Left lung (tissue), 10 donors: ENCODE measurements around the gene KCNN2. TPM values are rescaled to one million over a fixed set of nuclear protein-coding genes. Genes with fewer than 3 reads are reported as not detected.

Source experiments
- ATAC-seq: fragments of 200-7000 bp; cut with Tn5 transposase; one replicate; pipeline ENCODE4 v1.9.1; 2020; ENCODE audit warnings: moderate library complexity
- DNase-seq, 4 donors: peaks; one replicate each; pipeline ENCODE4 v3.0.0-alpha.2; 2013 to 2020
- H3K27ac ChIP-seq, 2 donors: fragments of 200-600 bp; sonication (generic) in 1 of 2; one replicate each; pipeline versions ENCODE4 v1.5.0 to v1.8.0; 2020 to 2021
- H3K27me3 ChIP-seq, 2 donors: fragments of 200-600 bp; sonication (generic) in 1 of 2; one replicate each; pipeline versions ENCODE4 v1.5.0 to v1.8.0; 2020 to 2021
- H3K36me3 ChIP-seq, 2 donors: fragments of 200-600 bp; sonication (generic) in 1 of 2; one replicate each; pipeline versions ENCODE4 v1.5.0 to v1.8.0; 2020 to 2021
- H3K4me1 ChIP-seq, 2 donors: fragments of 200-600 bp; one replicate each; pipeline ENCODE4 v1.8.0; 2021
- H3K4me3 ChIP-seq, 2 donors: fragments of 200-600 bp; sonication (generic) in 1 of 2; one replicate each; pipeline versions ENCODE4 v1.5.0 to v1.8.0; 2020 to 2021; ENCODE audit warnings: mild to moderate bottlenecking in 1 of 2
- H3K9me3 ChIP-seq, 2 donors: fragments of 200-600 bp; sonication (generic) in 1 of 2; one replicate each; pipeline versions ENCODE4 v1.5.0 to v1.8.0; 2020 to 2021
- intact Hi-C, 2 donors: fragments of 100-400 bp; cut with DNase I; formaldehyde crosslinking; loops; one replicate each; pipeline versions ENCODE4 v1.11.2 to v1.14.2; 2022
- polyA plus RNA-seq, 6 donors: library from polyadenylated mRNA; unstranded; fragments of 120-200 nt; gene quantifications; one replicate each; pipeline ENCODE4 v1.2.1, GENCODE V29; 2013; ENCODE audit not compliant: insufficient read length in 6 of 6
- total RNA-seq, 2 donors: library from RNA; stranded (reverse); fragmentation: NEBNext Ultra II Directional; extraction: Animal tissue kit (Norgen Biotek cat#: 25700); gene quantifications; one replicate each; pipeline ENCODE4 v1.2.1, GENCODE V29; 2021
- TF ChIP-seq, protein P1 (sequence below), 2 donors: fragments of 200-600 bp; sonication (generic) in 1 of 2; IDR thresholded peaks; one replicate each; pipeline versions ENCODE4 v1.5.0 to v1.8.0; 2021; ENCODE audit warnings: antibody characterized with exemption in 2 of 2
- donor health status: DM: no; HTN: yes; CAD: no.
- donor health status: DM: no; HTN: no; CAD: no.

Gene KCNN2
- total and polyA plus RNA-seq, 8 donors = 2.0 to 4.8 (median 3.2) TPM

DNA sequence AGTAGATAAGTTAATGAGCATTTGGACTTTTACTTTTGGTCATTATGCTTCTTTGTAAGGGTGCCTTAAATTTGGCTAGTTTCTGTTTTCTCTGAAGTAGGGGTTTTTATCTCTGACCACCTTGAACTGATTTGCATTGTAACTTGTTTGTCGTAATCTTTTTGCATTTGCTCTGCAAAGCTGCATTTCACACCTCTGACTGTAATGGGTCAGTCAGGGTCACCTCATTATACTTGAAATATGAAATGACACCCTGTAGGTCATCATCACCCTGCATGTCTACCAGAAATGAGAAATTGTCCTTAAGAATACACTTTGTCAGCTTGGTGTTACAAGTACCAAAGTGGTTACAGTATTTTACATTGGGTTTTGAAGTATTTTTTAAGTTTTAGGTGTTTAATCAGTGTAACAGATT is 74.0 kb downstream of the KCNN2 start:
- no peak overlapping the region for H3K4me3 ChIP-seq
- TF ChIP-seq, protein P1, sequence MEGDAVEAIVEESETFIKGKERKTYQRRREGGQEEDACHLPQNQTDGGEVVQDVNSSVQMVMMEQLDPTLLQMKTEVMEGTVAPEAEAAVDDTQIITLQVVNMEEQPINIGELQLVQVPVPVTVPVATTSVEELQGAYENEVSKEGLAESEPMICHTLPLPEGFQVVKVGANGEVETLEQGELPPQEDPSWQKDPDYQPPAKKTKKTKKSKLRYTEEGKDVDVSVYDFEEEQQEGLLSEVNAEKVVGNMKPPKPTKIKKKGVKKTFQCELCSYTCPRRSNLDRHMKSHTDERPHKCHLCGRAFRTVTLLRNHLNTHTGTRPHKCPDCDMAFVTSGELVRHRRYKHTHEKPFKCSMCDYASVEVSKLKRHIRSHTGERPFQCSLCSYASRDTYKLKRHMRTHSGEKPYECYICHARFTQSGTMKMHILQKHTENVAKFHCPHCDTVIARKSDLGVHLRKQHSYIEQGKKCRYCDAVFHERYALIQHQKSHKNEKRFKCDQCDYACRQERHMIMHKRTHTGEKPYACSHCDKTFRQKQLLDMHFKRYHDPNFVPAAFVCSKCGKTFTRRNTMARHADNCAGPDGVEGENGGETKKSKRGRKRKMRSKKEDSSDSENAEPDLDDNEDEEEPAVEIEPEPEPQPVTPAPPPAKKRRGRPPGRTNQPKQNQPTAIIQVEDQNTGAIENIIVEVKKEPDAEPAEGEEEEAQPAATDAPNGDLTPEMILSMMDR (IDR thresholded peaks at IDR 0.05) = no peak
- ATAC-seq = no peak
- H3K9me3 ChIP-seq = no peaks in the 10 kb centered on the region
- no peaks in the 10 kb centered on the region for H3K4me1 ChIP-seq
- DNase-seq = no peak
- no peaks in the 10 kb centered on the region for H3K27me3 ChIP-seq
- no peak overlapping the region for H3K27ac ChIP-seq
- no peaks in the 10 kb centered on the region for H3K36me3 ChIP-seq
- intact Hi-C loops = no loop called here

DNA sequence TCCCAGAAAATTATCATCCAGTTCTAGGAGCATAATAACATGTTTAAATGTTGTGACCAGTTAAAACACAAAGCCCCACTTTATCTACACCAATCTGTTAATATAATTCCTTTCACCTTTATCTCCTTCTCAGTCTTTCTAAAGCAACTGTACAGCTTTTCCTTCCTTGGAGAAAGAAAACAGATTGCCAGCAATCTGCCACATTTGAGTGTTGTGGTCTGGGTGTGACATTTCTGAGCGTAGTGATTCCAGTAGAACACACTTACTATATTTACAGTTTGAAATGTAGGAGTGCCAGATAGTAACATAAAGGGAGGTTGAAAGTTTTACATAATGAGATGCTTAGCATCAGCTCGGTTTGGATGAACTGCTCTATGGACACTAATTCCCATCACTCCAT is 76.1 kb downstream of the KCNN2 start:
- H3K4me3 ChIP-seq = no peak overlapping the region
- no peaks in the 10 kb centered on the region for H3K4me1 ChIP-seq
- no peak overlapping the region for H3K27ac ChIP-seq
- ATAC-seq (no peak), DNase-seq (no peak)
- H3K27me3 ChIP-seq = no peaks in the 10 kb centered on the region
- no peaks in the 10 kb centered on the region for H3K9me3 ChIP-seq
- H3K36me3 ChIP-seq = no peaks in the 10 kb centered on the region
- TF ChIP-seq, protein P1 (IDR thresholded peaks at IDR 0.05) = no peak
- intact Hi-C loops = no loop called here

DNA sequence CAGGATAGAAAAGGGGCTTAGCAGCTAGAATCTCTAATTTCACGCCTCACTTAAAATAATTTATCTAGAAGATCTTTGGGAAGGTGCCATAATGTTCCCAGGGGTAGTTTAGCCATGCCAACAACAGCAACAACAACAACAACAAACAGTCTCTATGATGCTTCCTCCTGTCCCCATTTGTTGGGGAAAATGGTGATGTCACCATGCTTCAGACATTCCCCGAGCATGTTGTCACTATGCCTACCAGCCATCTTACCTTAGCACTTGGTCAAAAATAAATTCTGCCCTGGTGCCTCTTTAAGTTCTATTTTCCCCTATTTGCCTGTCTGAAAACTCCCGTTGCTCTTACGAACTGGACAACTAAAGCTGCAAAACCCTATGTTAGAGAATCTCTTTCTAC is 76.6 kb downstream of the KCNN2 start:
- Histone ChIP-seq H3K4me3 (no peak overlapping the region), H3K27ac (no peak overlapping the region), H3K9me3 (no peaks in the 10 kb centered on the region), H3K36me3 (no peaks in the 10 kb centered on the region), H3K27me3 (no peaks in the 10 kb centered on the region), H3K4me1 (no peaks in the 10 kb centered on the region)
- intact Hi-C loops = no loop called here
- TF ChIP-seq, protein P1 (IDR thresholded peaks at IDR 0.05) = no peak
- no peak for DNase-seq
- no peak for ATAC-seq

DNA sequence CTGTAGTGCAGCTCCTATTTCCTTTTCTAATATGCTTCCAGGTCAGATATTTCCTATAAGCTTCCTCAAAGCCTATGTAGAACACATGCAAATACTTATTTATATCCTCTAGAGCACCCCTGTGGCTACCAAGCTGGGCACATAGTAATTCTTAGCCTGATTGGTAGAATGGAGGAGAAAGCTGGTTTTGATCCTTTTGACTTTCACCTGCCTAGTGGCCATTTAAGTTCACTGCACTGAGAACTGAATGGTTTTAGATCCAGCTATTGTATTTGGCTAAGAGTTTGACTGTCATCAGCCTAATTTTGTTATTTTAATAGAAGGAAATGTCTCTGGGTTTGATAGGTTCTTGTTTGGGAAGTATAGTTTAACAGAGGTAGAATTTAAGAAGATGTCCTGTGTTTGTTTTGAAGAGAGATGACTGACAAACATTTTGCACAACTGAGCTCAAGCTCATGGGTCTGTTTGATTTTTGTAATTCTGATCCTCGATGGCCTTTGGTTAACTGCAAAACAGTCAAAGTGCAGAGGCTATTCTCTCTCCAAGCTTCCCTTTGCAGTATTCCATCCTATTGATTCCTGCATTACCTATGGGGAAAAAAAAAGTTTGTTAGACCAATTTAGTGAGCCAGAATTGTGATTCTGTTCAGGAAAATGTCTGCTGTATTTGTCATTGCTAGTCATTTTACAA is 85.4 kb downstream of the KCNN2 start:
- Histone ChIP-seq H3K27me3 (no peaks in the 10 kb centered on the region), H3K4me1 (no peaks in the 10 kb centered on the region), H3K36me3 (no peaks in the 10 kb centered on the region), H3K9me3 (no peaks in the 10 kb centered on the region), H3K4me3 (no peak overlapping the region), H3K27ac (no peak overlapping the region)
- intact Hi-C loops = no loop called here
- TF ChIP-seq, protein P1 (IDR thresholded peaks at IDR 0.05) = peak in 1 of 2 donors; percentile 20
- DNase-seq (no peak), ATAC-seq (no peak)

DNA sequence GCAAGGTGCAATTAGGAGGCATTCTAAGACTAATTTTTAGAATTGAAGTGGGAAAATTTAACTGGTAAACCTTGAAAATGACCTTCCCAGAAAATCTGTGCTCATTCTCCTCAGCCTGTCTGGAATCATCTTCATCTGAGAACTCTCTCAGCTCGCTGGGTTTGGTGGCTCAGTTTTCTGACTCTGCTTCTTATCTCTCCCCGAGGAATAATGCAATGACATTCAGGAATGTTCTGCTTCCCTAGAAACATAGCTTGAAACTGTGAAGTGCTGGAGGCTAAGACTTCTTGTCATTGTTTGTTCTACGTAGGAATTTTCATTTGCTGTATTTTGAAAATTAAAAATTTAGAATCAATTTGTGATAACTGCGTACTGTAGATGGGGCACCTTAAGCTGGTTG is 86.6 kb downstream of the KCNN2 start:
- no peak for DNase-seq
- Histone ChIP-seq H3K27ac (no peak overlapping the region), H3K27me3 (no peaks in the 10 kb centered on the region), H3K4me1 (no peaks in the 10 kb centered on the region), H3K36me3 (no peaks in the 10 kb centered on the region), H3K4me3 (no peak overlapping the region), H3K9me3 (no peaks in the 10 kb centered on the region)
- TF ChIP-seq, protein P1 (IDR thresholded peaks at IDR 0.05) = no peak
- no peak for ATAC-seq
- intact Hi-C loops = no loop called here
